Measurements from ENCODE around the gene HBM.

HBM gene

DNA sequence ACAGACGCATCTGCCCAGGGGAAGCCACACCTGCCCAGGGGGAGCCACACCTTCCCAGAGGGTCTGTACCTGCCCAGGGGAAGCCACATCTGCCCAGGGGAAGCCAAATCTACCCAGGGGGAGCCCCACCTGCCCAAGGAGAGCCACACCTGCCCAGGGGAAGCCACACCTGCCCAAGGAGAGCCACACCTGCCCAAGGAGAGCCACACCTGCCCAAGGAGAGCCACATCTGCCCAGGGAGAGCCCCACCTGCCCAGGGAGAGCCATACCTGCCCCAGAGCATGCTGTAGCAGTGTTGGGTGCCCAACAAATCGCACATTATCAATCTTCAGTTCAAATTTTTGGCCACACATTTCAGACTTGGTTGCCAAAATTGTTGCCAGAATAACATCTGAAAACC, 46.9 kb upstream of the HBM start:
- no peak overlapping the region for H4K91ac ChIP-seq (ENCODE audit: low read length)
- no peak overlapping the region for H3K9ac ChIP-seq (ENCODE audit: low read length)
- no peak overlapping the region for H2BK5ac ChIP-seq (ENCODE audit: low read depth, low read length, poor library complexity, severe bottlenecking)
- no peak overlapping the region for H2AK5ac ChIP-seq (ENCODE audit: low read length, severe bottlenecking)
- H3K4ac ChIP-seq (ENCODE audit: low read depth in 1 of 2, low read length in 2 of 2), result no peak overlapping the region
- no peak overlapping the region for H3K18ac ChIP-seq (ENCODE audit: low read depth in 1 of 2, low read length in 2 of 2)
- 89% methylated on average over 1 of the region's 2 CpGs for WGBS
- no peak overlapping the region for H3K27ac ChIP-seq (ENCODE audit: low read length, poor library complexity, severe bottlenecking)
- DNase-seq, result no peak
- peaks cover 37% of the 10 kb centered on the region for H3K79me1 ChIP-seq (replicated peaks; ENCODE audit: low read length, poor library complexity, severe bottlenecking)
- H2AFZ ChIP-seq (ENCODE audit: low read depth, low read length), result no peak overlapping the region
- no peak overlapping the region for H3K4me3 ChIP-seq (ENCODE audit: insufficient read depth in 1 of 2, low read depth in 1 of 2, low read length in 2 of 2)
- no peak overlapping the region for H2BK120ac ChIP-seq (ENCODE audit: low read depth, low read length)
- H3K27me3 ChIP-seq (ENCODE audit: control insufficient read depth in 1 of 2, insufficient read depth in 1 of 2, low read length in 2 of 2), result no peaks in the 10 kb centered on the region
- H3K4me1 ChIP-seq (ENCODE audit: control insufficient read depth, insufficient read depth, low read depth, low read length), result peaks cover 8% of the 10 kb centered on the region
- no peak overlapping the region for H2BK12ac ChIP-seq (ENCODE audit: low read length in 2 of 2)
- H3K36me3 ChIP-seq (ENCODE audit: control insufficient read depth in 1 of 2, insufficient read depth in 2 of 2, low read depth in 1 of 2, low read length in 2 of 2), result peaks cover 38 to 69% of the 10 kb centered on the region in 2 experiments
- H3K14ac ChIP-seq (ENCODE audit: low read length in 2 of 2), result no peak overlapping the region
- H3K23ac ChIP-seq (ENCODE audit: low read length in 2 of 2), result no peak overlapping the region
- no peak overlapping the region for H2BK15ac ChIP-seq (ENCODE audit: low read depth, poor library complexity, severe bottlenecking)
- H3K4me2 ChIP-seq (ENCODE audit: low read length, poor library complexity, severe bottlenecking), result no peak overlapping the region
- H3K9me3 ChIP-seq (ENCODE audit: control insufficient read depth, low read length), result no peaks in the 10 kb centered on the region
- no peak overlapping the region for H4K8ac ChIP-seq (ENCODE audit: low read length)

DNA sequence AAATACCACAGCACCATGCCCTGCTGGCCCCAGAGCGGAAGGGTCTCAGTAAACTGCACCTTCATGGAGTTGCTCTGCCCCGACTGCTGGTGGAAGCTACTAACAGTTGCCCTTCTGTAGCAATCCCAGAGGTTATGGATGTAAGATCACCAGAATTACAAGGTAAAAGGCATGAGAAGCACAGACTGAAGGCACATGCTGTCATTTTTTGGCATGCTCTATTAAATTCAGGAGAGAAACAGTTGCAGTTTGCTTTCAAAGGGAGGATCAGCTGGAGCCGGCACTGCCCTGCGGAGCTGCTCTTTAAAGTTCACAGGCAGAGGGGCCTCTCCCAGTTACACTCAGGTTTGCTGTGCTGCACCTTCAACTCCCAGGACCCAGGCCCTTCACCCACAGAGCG, 46.5 kb upstream of the HBM start:
- Histone ChIP-seq H3K23ac (ENCODE audit: low read length in 2 of 2) (peak overlapping the region in 1 of 2 experiments; percentile 15), H3K4me1 (ENCODE audit: control insufficient read depth, insufficient read depth, low read depth, low read length) (peaks cover 6% of the 10 kb centered on the region), H3K4me3 (ENCODE audit: insufficient read depth in 1 of 2, low read depth in 1 of 2, low read length in 2 of 2) (no peak overlapping the region), H4K91ac (ENCODE audit: low read length) (no peak overlapping the region), H3K18ac (ENCODE audit: low read depth in 1 of 2, low read length in 2 of 2) (no peak overlapping the region), H2BK12ac (ENCODE audit: low read length in 2 of 2) (no peak overlapping the region), H3K27me3 (ENCODE audit: control insufficient read depth in 1 of 2, insufficient read depth in 1 of 2, low read length in 2 of 2) (no peaks in the 10 kb centered on the region), H3K14ac (ENCODE audit: low read length in 2 of 2) (no peak overlapping the region), H3K9ac (ENCODE audit: low read length) (no peak overlapping the region), H3K79me1 (replicated peaks; ENCODE audit: low read length, poor library complexity, severe bottlenecking) (peaks cover 36% of the 10 kb centered on the region), H3K4me2 (ENCODE audit: low read length, poor library complexity, severe bottlenecking) (no peak overlapping the region), H2AFZ (ENCODE audit: low read depth, low read length) (no peak overlapping the region), H4K8ac (ENCODE audit: low read length) (no peak overlapping the region), H3K9me3 (ENCODE audit: control insufficient read depth, low read length) (no peaks in the 10 kb centered on the region), H3K4ac (ENCODE audit: low read depth in 1 of 2, low read length in 2 of 2) (no peak overlapping the region), H2AK5ac (ENCODE audit: low read length, severe bottlenecking) (no peak overlapping the region), H2BK15ac (ENCODE audit: low read depth, poor library complexity, severe bottlenecking) (no peak overlapping the region), H3K27ac (ENCODE audit: low read length, poor library complexity, severe bottlenecking) (no peak overlapping the region), H2BK5ac (ENCODE audit: low read depth, low read length, poor library complexity, severe bottlenecking) (no peak overlapping the region), H2BK120ac (ENCODE audit: low read depth, low read length) (no peak overlapping the region), H3K36me3 (ENCODE audit: control insufficient read depth in 1 of 2, insufficient read depth in 2 of 2, low read depth in 1 of 2, low read length in 2 of 2) (peaks cover 35 to 71% of the 10 kb centered on the region in 2 experiments)
- no peak for DNase-seq
- 92% methylated on average over 5 of the region's 5 CpGs for WGBS

DNA sequence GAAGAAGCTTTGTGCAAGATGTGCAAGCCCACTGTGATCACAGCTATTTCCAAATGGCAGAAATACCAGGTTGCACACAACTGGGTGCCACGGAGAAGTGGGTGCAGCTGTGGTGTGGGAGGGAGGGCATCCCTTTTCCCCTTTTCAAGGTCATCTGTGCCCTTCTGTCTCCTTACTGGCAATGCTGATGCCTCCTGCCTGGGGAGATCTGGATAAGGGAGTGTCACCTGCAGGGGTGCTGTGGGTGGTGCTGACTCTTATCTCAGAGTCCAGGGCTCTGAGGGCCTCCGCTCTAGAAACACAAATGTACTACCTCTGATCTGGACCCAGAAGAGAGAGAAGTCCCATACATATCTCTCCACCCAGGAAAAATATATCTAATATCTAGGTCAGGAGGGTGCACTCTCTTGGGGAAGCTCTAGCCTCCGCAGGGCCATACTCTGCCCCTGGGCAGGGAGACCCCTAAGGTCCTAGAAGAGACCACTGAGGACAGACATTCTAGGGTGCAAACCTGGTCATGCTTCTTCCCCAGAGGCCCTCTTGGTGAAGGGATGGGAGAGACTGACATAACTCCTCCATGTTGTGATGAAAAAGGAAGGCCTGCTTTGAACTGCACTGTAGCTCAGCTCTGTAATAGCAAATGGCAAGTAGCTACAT, 45.8 kb upstream of the HBM start:
- no peak overlapping the region for H3K18ac ChIP-seq (ENCODE audit: low read depth in 1 of 2, low read length in 2 of 2)
- H3K27me3 ChIP-seq (ENCODE audit: control insufficient read depth in 1 of 2, insufficient read depth in 1 of 2, low read length in 2 of 2), result no peaks in the 10 kb centered on the region
- H2BK12ac ChIP-seq (ENCODE audit: low read length in 2 of 2), result no peak overlapping the region
- no peak overlapping the region for H2BK120ac ChIP-seq (ENCODE audit: low read depth, low read length)
- H2AFZ ChIP-seq (ENCODE audit: low read depth, low read length), result no peak overlapping the region
- no peak overlapping the region for H4K91ac ChIP-seq (ENCODE audit: low read length)
- no peak overlapping the region for H3K27ac ChIP-seq (ENCODE audit: low read length, poor library complexity, severe bottlenecking)
- H3K23ac ChIP-seq (ENCODE audit: low read length in 2 of 2), result no peak overlapping the region
- no peak overlapping the region for H2AK5ac ChIP-seq (ENCODE audit: low read length, severe bottlenecking)
- H3K36me3 ChIP-seq (ENCODE audit: control insufficient read depth in 1 of 2, insufficient read depth in 2 of 2, low read depth in 1 of 2, low read length in 2 of 2), result peaks cover 35 to 72% of the 10 kb centered on the region in 2 experiments
- H3K9ac ChIP-seq (ENCODE audit: low read length), result no peak overlapping the region
- H3K9me3 ChIP-seq (ENCODE audit: control insufficient read depth, low read length), result no peaks in the 10 kb centered on the region
- peaks cover 39% of the 10 kb centered on the region for H3K79me1 ChIP-seq (replicated peaks; ENCODE audit: low read length, poor library complexity, severe bottlenecking)
- DNase-seq, result no peak
- H3K4me3 ChIP-seq (ENCODE audit: insufficient read depth in 1 of 2, low read depth in 1 of 2, low read length in 2 of 2), result no peak overlapping the region
- no peak overlapping the region for H2BK15ac ChIP-seq (ENCODE audit: low read depth, poor library complexity, severe bottlenecking)
- no peak overlapping the region for H3K4me2 ChIP-seq (ENCODE audit: low read length, poor library complexity, severe bottlenecking)
- no peak overlapping the region for H2BK5ac ChIP-seq (ENCODE audit: low read depth, low read length, poor library complexity, severe bottlenecking)
- peaks cover 6% of the 10 kb centered on the region for H3K4me1 ChIP-seq (ENCODE audit: control insufficient read depth, insufficient read depth, low read depth, low read length)
- no peak overlapping the region for H4K8ac ChIP-seq (ENCODE audit: low read length)
- H3K4ac ChIP-seq (ENCODE audit: low read depth in 1 of 2, low read length in 2 of 2), result no peak overlapping the region
- 93% methylated on average over 3 of the region's 3 CpGs for WGBS
- H3K14ac ChIP-seq (ENCODE audit: low read length in 2 of 2), result no peak overlapping the region

DNA sequence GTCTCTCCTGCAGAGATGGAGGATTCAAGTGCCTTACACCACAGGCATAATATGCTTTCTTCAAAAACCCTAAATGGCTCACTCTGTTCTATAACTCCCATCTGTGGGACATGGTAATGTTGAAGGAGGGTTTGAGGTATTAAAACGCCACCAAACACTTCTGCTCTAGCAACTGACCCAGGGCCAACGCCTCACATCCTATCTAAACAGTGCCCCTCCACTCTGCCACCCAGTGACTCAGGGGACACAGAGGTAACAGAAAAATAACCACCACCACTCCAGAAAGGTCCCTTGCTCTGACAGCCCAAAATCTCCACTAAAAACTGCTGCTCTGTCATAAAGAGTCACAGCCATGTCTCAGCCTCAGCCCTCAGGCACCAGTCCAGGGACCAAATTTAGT, 45.0 kb upstream of the HBM start:
- Histone ChIP-seq H4K8ac (ENCODE audit: low read length) (no peak overlapping the region), H2AK5ac (ENCODE audit: low read length, severe bottlenecking) (no peak overlapping the region), H3K79me1 (replicated peaks; ENCODE audit: low read length, poor library complexity, severe bottlenecking) (peaks cover 43% of the 10 kb centered on the region), H3K9ac (ENCODE audit: low read length) (no peak overlapping the region), H3K9me3 (ENCODE audit: control insufficient read depth, low read length) (no peaks in the 10 kb centered on the region), H3K14ac (ENCODE audit: low read length in 2 of 2) (no peak overlapping the region), H2BK120ac (ENCODE audit: low read depth, low read length) (no peak overlapping the region), H3K4me3 (ENCODE audit: insufficient read depth in 1 of 2, low read depth in 1 of 2, low read length in 2 of 2) (no peak overlapping the region), H3K27ac (ENCODE audit: low read length, poor library complexity, severe bottlenecking) (no peak overlapping the region), H3K18ac (ENCODE audit: low read depth in 1 of 2, low read length in 2 of 2) (no peak overlapping the region), H3K4me2 (ENCODE audit: low read length, poor library complexity, severe bottlenecking) (no peak overlapping the region), H3K36me3 (ENCODE audit: control insufficient read depth in 1 of 2, insufficient read depth in 2 of 2, low read depth in 1 of 2, low read length in 2 of 2) (peaks cover 35 to 69% of the 10 kb centered on the region in 2 experiments), H3K4ac (ENCODE audit: low read depth in 1 of 2, low read length in 2 of 2) (no peak overlapping the region), H3K23ac (ENCODE audit: low read length in 2 of 2) (no peak overlapping the region), H3K4me1 (ENCODE audit: control insufficient read depth, insufficient read depth, low read depth, low read length) (peaks cover 6% of the 10 kb centered on the region), H2BK5ac (ENCODE audit: low read depth, low read length, poor library complexity, severe bottlenecking) (no peak overlapping the region), H4K91ac (ENCODE audit: low read length) (no peak overlapping the region), H3K27me3 (ENCODE audit: control insufficient read depth in 1 of 2, insufficient read depth in 1 of 2, low read length in 2 of 2) (no peaks in the 10 kb centered on the region), H2AFZ (ENCODE audit: low read depth, low read length) (no peak overlapping the region), H2BK12ac (ENCODE audit: low read length in 2 of 2) (no peak overlapping the region), H2BK15ac (ENCODE audit: low read depth, poor library complexity, severe bottlenecking) (no peak overlapping the region)
- DNase-seq, result no peak
- 100% methylated on average over 2 of the region's 2 CpGs for WGBS
